ENCODE measurements around the gene EFNA2.

EFNA2 gene

GRCh38 chr19:1253514-1254080, 32.1 kb upstream of the EFNA2 start:
- Histone ChIP-seq H3K9ac (ENCODE audit: low read length) (peak overlapping the region; percentile 15; the same call in 1 of the 2 replicates), H3K4me3 (ENCODE audit: insufficient read depth, low read length, poor library complexity, severe bottlenecking) (no peak overlapping the region), H4K20me1 (ENCODE audit: low read depth, low read length) (no peaks in the 10 kb centered on the region), H3F3A (ENCODE audit: insufficient read depth) (peaks cover 26% of the 10 kb centered on the region), H3K27ac (ENCODE audit: low read depth, low read length) (peak overlapping the region; percentile 92), H3K9me2 (replicated peaks; ENCODE audit: insufficient read depth, low read length) (no peaks in the 10 kb centered on the region), H3K79me2 (ENCODE audit: insufficient read depth, low read length) (peaks cover 27% of the 10 kb centered on the region), H3K4me2 (ENCODE audit: low read depth, low read length, poor library complexity, severe bottlenecking) (no peak overlapping the region), H3K9me3 (ENCODE audit: insufficient read depth, low read length) (no peaks in the 10 kb centered on the region), H3K36me3 (ENCODE audit: low read length) (no peaks in the 10 kb centered on the region), H2AFZ (ENCODE audit: low read depth, low read length, severe bottlenecking) (no peak overlapping the region), H3K27me3 (ENCODE audit: low read length) (no peaks in the 10 kb centered on the region)
- TF ChIP-seq CTCF (IDR thresholded peaks at IDR 0.05; ENCODE audit: insufficient read depth, low read length, poor library complexity, severe bottlenecking): no peak

GRCh38 chr19:1254081-1254527, 31.6 kb upstream of the EFNA2 start:
- TF ChIP-seq CTCF (IDR thresholded peaks at IDR 0.05; ENCODE audit: insufficient read depth, low read length, poor library complexity, severe bottlenecking) (no peak), EZH2phosphoT487 (conservative IDR thresholded peaks at IDR 0.05; ENCODE audit: low read length) (no peak)
- Histone ChIP-seq H3K79me2 (ENCODE audit: insufficient read depth, low read length) (peaks cover 27% of the 10 kb centered on the region), H3K27ac (ENCODE audit: low read depth, low read length) (no peak overlapping the region), H3K36me3 (ENCODE audit: low read length) (no peaks in the 10 kb centered on the region), H3F3A (ENCODE audit: insufficient read depth) (peaks cover 31% of the 10 kb centered on the region), H3K9me3 (ENCODE audit: insufficient read depth, low read length) (no peaks in the 10 kb centered on the region), H3K4me3 (ENCODE audit: insufficient read depth, low read length, poor library complexity, severe bottlenecking) (no peak overlapping the region), H3K27me3 (ENCODE audit: low read length) (no peaks in the 10 kb centered on the region), H4K20me1 (ENCODE audit: low read depth, low read length) (no peaks in the 10 kb centered on the region), H3K4me2 (ENCODE audit: low read depth, low read length, poor library complexity, severe bottlenecking) (no peak overlapping the region), H3K9me2 (replicated peaks; ENCODE audit: insufficient read depth, low read length) (no peaks in the 10 kb centered on the region), H2AFZ (ENCODE audit: low read depth, low read length, severe bottlenecking) (no peak overlapping the region), H3K9ac (ENCODE audit: low read length) (no peak overlapping the region)

- peaks cover 27% of the 10 kb centered on the region for H3K79me2 ChIP-seq (ENCODE audit: insufficient read depth, low read length)
Observed at GRCh38 chr19:1254530-1255185, 31.0 kb upstream of the EFNA2 start.

More at GRCh38 chr19:1254530-1255185, 31.0 kb upstream of the EFNA2 start:
- Histone ChIP-seq H3K9me2 (replicated peaks; ENCODE audit: insufficient read depth, low read length) (no peaks in the 10 kb centered on the region), H3K4me3 (ENCODE audit: insufficient read depth, low read length, poor library complexity, severe bottlenecking) (no peak overlapping the region), H3K9me3 (ENCODE audit: insufficient read depth, low read length) (no peaks in the 10 kb centered on the region), H3K27ac (ENCODE audit: low read depth, low read length) (no peak overlapping the region), H3K27me3 (ENCODE audit: low read length) (no peaks in the 10 kb centered on the region), H4K20me1 (ENCODE audit: low read depth, low read length) (no peaks in the 10 kb centered on the region), H3K9ac (ENCODE audit: low read length) (no peak overlapping the region), H3F3A (ENCODE audit: insufficient read depth) (peaks cover 35% of the 10 kb centered on the region), H3K36me3 (ENCODE audit: low read length) (no peaks in the 10 kb centered on the region), H3K4me2 (ENCODE audit: low read depth, low read length, poor library complexity, severe bottlenecking) (no peak overlapping the region), H2AFZ (ENCODE audit: low read depth, low read length, severe bottlenecking) (no peak overlapping the region)
- no peak for TF ChIP-seq CTCF (IDR thresholded peaks at IDR 0.05; ENCODE audit: insufficient read depth, low read length, poor library complexity, severe bottlenecking)
- TF ChIP-seq EZH2phosphoT487 (conservative IDR thresholded peaks at IDR 0.05; ENCODE audit: low read length): no peak

Measured in SU-DHL-6 (cell line).